Stromal cell of bone marrow (primary cell): ENCODE measurements around the gene POU2F1.

ENCODE experiments used
- DNase-seq: peaks from one replicate; pipeline ENCODE4 v3.0.0-alpha.2; 2012; ENCODE audit warnings: low read depth

The POU2F1 gene

DNA sequence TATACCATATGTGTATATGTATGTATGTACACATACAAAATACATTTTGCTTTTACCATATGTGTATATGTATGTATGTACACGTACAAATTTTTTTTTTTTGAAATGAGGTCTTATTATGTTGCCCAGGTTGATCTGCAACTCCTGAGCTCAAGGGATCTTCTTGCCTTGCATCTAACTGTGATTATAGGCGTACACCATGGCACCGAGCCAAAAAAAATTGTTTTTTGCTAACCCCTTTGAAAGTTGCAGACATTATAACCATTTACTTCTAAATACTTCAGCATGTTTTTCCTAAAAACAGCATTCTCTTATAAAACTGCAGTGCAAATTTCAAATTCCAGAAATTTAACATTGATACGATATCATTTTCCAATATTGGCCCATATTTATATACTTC lies 147.0 kb downstream of the POU2F1 start:
- no peak for DNase-seq

DNA sequence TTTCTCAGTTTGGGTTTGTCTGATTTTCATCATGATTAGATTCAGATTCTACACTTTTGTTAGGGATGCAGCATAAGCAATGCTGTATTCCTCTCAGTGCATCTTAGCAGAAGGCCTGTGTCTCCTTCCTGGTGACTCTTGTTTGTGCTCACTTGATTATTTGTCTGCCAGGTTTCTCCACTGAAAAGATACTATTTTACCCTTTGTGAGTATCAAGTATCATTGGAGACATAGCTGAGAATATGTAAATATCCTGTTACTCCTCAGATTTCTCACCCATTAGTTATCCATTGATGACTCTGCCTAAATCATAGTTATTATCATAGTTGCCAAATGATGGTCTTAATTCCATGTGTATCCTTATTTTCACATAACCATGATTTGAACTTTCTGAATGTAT lies 148.5 kb downstream of the POU2F1 start:
- DNase-seq = no peak

DNA sequence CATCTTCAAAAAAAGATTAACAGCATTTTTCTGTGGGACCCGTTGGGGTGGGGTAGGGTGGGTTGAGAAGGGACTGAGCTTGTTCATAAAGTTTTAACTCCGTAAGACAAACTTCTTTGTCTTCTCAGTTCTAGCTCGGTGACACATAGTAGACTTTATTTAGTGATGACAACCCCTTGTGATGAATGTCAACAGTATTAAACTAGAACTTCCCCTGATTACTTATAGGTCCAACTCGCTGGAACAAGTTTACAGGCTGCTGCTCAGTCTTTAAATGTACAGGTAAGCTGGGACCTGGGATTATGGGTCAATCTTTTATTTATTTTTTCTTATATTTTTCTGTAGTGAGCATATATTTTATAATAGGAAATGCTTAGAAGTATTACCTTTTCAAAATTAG lies 149.2 kb downstream of the POU2F1 start:
- DNase-seq = no peak

DNA sequence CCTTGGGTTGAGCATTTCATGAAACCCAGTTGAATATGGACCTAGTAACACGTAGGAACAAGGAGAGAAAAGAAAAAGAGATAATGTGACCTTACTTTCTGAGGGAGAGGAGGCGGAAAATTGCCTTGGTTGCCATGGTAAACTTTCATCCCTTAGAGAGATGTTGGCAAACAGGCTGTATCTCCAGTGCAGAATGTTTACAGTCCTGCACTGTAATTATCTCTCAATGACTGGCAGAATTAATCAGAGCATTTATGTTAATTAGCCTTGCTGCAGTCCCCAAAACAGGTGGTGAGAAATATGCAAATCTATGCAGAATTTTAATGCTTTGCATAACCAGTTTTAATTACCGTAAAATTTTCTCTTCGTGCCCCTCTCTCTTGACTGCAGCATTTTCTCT lies 150.3 kb downstream of the POU2F1 start:
- no peak for DNase-seq

DNA sequence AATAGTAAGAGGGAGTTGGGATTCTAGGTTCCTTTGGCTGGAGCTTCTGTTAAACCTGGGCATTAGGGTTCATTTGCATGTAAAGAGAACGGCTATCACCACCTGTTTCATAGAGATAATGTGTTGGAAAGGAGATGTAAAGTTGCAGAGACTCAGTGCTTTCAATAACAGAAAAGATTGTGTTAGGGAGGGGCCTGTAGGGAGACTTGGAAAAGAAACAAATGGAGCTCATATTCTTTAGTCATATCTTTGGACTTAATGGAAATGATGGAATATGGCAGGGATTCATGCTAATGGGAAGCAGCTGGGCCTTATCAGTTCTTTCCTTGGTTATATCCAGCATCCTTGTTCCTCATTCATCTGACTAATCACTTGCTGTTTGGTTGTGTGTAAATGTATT lies 152.7 kb downstream of the POU2F1 start:
- peak; percentile 35 for DNase-seq

DNA sequence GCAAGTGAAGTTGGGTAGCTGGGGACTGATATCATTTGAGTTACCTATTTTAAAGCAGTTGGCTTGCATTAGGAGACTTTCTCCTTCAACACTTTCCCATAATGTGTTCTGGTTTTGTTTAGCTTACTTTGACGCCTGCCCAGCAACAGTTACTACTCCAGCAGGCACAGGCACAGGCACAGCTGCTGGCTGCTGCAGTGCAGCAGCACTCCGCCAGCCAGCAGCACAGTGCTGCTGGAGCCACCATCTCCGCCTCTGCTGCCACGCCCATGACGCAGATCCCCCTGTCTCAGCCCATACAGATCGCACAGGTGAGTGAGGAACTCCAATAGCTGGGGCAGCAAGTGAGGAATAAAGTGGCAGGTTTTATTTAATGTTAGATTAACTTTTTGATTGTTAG lies 153.3 kb downstream of the POU2F1 start:
- DNase-seq = no peak

DNA sequence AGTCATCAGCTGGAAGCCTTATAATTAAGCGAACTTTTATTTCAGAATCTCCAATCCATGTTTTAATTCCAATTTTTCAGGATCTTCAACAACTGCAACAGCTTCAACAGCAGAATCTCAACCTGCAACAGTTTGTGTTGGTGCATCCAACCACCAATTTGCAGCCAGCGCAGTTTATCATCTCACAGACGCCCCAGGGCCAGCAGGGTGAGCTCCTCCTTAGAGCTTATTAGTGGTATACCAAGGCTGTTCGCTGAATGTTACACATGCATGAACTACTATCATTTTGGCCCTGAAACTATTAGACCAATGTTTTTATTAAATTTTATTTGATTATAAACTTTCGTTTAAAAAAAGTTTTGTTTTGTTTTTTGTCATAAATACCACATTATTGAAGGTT lies 155.3 kb downstream of the POU2F1 start:
- DNase-seq = no peak

DNA sequence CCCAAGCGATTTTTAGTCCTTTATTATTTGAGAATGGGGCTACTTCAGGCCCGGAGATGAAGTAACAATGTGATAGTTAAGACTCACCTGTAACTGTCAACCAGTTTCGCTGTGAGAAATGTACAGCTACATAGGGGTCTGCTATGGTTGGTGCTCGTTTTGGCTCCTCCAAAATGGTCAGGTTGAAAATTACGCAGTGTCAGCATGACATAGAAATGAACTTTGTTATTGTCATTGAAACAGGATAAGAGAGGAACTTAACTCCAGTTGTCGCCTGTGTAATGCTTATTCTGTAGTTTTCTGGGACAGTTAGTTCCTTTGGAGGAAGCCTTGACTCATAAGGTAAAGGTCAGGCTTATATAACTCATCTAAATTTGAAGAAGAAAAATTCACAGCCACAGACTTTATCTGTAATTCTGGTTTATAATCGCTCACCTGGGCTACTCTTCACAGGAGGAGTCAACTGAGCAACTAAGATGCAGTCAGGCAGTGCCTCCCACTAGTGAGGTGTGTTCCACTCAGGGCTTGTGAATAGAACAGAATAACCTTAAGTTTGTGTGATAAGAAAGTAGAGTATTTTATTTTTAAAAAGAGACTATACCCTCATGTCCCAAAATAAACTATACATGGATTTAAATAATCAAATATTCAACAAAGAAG lies 166.7 kb downstream of the POU2F1 start:
- no peak for DNase-seq

DNA sequence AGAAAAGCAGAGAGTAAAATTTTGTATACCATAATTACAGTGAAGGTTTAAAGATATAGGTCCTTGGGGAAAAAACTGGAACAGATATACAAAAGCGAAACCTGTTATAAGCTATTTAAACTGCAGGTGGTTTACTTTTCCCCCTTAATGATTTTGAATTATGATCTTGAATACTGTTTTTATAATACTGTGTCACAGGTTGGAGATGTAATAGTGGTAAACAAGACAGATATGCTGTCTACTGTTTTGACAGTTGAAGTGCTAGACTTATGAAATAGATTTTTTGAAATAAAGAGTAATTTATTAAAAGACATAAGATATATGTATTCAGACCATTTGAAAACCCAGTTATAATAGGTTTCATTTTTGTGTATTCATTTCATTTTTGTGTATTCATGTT lies 168.3 kb downstream of the POU2F1 start:
- DNase-seq = no peak

DNA sequence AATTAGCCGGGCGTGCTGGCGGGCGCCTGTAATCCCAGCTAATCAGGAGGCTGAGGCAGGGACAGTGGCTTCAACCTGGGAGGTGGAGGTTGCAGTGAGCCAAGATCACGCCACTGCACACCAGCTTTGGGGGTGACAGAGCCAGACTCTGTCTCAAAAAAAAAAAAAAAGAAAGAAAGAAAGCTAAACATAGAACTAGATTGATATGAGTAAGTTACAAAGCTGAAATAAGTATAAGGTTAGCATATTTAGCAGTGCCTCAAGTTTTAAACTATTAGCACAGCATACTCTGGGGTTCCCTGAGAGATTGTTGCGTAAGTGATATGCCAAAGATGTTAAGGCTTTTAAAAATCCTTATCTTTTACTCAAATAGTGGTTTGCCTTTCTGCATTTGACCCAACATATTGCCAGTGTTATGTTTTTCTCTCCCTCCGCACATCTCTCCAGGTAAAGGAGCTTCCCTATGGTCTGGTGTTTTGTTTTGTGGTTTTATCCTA lies 171.6 kb downstream of the POU2F1 start:
- DNase-seq = no peak

DNA sequence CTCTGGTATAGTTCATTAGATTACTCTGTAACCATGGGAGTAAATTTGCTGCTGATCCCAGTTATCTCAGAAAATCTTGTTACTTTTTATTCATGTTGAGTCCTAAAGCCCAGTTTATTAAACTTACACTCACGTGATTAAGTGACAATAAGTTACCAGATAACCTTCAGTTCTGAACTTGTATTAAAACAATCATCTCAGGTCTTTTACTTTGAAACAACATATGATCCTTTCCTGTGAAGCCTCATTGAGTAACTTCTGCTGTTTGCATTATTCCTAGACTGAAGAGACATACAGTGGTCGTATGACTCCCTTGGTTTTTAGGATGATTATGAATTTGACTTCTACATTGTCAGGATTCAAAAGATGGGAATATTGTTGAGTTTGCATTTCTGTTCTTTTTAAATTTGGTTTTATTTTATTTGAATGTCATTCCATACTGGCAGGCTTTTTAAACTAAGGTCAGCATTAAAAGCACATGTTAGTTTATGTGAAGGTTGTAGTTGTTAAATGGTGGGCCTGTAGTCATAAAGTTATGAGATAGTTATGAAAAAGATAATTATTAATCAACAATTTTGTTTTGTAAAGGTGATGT lies 179.8 kb downstream of the POU2F1 start:
- no peak for DNase-seq

DNA sequence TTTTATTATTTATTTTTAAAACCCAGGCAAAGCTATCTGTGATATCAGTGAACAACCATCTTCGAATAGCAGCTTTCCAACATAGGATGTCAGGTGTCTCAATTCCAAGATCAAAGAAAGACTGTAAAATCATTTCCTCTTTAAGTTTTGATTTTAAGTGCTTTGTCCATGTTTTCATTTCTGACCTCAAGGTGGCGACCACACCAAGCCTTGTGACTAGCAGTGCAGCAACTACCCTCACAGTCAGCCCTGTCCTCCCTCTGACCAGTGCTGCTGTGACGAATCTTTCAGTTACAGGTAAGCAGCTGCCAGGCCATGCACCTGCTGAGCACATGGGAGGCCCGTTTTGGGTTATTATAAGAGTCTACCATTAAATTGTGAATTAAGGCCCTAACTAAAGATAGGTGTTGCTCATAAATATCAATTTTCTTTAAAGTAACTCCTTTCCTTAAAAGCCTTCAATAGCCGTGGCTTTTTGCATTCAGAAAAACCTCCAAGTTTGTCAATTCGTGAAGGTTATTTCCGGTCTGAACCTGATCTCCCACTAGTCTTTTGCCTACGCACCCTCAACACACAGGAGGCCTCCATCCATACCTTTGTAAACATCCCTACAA lies 180.7 kb downstream of the POU2F1 start:
- peak; percentile 19 for DNase-seq

DNA sequence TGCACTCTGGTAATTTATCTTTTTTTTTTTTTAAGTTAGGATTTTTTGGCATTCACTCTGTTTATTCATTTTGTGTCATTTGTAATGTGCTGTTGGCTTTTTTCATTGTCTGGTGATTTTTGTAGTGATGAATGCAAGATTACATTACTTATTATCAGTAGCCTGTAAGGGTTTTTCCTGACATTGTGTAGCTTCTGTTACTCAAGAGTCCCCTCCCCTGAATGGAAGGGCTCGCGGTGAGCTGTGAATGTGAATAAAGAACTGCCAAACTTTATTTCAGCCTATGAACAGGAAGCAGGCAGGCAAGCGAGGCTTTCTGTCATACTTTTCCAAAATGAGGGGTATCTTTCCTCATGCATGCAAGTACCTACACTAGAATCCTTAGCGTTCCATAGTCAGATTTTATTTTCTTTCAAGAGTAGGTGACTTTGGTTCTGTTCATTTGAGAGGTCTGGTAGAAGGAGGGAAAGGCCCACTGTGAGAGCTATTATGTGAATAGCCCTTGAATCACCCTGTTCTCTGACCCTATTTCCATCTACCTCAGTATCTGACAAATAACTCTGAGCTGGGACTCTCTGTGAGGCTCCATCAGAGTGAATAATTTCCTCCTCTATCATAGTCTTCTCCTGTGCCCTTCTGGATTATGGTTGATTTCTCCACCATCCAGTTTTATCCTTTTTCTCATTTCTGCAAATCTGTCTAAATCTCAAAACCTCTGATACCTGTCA lies 183.6 kb downstream of the POU2F1 start:
- no peak for DNase-seq

DNA sequence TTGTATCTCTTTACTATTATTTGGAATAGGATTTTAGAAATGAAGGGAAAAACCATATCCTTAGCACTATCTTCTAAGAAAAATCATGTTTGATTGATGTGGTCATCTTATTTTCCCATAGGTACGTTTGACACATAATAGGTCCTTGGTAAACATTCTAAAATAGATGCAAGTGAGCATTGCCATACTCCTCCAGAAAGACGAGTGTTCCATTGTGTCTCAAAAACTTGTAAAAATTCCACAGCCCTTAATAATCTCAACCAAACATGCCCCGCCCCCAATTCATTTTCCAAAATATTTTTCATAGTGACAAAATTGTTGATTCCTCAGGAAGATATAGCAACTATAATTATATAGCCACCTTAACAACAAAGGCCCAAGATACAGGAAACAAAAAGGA lies 184.2 kb downstream of the POU2F1 start:
- no peak for DNase-seq

DNA sequence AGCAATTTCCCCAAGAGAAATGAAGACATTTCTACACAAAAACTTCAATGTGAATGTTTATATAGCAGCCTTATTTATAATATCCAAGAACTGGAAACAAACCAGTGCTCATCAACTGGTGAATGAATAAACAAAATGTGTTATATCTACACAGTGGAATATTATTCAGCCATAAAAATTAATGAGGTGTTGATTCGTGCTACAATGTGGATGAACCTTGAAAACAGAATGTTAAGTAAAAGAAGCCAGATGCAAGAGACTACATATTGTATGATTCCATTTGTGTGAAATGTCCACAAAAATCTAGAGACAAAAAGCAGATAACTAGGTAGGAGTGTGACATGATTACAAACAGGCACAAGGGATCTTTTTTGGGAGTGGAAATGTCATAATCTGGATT lies 187.7 kb downstream of the POU2F1 start:
- DNase-seq = no peak

DNA sequence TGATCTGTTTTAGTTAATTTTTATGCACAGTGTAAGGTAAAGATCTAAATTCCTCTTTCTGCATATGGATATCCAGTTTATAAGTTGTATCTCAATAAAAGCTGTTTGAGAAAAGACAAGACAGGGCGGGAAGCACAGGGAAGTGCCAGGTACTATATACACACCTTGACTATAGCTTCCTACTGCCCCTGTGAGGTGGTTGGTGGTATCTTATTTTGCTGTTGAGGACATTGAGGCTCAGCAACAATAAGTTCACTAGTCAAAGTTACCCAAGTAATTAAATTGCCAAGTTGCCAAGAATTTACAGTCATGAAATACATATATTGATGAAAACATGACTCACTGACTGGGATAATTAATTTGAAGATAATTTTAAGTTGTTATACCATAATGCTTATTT lies 188.5 kb downstream of the POU2F1 start:
- DNase-seq = no peak

DNA sequence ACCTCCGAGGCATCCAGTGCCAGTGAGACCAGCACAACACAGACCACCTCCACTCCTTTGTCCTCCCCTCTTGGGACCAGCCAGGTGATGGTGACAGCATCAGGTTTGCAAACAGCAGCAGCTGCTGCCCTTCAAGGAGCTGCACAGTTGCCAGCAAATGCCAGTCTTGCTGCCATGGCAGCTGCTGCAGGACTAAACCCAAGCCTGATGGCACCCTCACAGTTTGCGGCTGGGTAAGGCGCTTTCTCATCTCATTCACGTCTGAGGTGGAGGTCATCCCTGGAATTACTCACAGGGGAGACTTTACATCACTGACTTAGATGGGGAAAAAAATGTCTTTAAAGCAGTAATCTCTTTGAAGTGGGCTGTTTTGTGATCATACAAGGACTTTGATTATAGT lies 191.4 kb downstream of the POU2F1 start:
- DNase-seq = no peak

DNA sequence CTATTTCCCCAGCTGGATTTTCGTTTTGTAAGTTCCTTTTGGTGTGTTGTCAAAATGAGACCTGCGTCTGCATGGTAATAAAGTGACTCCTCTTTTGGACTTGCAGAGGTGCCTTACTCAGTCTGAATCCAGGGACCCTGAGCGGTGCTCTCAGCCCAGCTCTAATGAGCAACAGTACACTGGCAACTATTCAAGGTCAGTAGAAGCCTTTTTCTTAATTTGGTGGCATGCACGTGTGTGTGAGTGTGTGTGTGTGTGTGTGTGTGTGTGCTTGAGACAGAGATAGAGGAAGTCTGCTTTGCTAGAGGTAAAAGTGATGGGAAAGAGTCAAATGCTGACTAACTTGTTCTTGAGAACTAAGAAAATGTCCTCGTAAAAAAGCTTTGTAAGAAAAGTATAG lies 192.2 kb downstream of the POU2F1 start:
- DNase-seq = no peak

DNA sequence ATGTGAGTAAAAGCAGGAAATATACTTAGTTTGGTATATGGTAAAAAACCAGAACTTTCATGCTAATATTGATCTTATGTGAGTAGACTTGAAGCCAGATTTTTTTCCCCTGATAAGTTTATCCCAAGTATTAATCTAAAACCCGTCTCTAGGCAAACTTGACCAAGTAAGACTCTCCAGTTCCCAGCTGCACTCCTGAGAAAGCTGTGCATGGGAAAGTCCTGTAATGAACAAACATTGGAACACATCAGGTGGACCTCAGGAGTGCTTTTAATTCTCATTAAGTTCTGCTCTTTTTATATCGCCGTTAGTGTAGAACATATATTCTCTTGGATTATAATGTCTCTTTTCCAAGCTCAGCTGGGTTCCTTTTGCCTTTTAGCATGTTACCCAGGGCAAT lies 192.6 kb downstream of the POU2F1 start:
- DNase-seq = no peak

DNA sequence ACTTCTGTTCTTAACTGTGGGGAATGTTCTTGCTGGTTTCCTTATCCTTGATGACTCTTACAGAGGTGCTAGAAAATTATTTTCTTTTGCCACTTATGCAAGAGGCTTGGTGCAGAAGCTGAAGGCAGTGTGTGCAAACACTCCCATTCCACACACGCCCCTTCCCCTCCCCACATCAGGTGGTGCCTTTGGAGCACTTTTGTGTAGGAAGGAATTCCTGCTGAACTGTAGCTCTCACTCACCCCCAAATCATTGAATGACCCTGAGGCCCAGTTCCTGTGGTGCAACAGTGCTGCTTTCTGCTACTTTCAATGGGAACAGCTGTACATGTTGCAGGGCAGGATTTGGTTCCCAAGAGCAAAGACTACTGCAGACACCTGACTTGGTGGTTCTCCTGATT lies 195.8 kb downstream of the POU2F1 start:
- no peak for DNase-seq

DNA sequence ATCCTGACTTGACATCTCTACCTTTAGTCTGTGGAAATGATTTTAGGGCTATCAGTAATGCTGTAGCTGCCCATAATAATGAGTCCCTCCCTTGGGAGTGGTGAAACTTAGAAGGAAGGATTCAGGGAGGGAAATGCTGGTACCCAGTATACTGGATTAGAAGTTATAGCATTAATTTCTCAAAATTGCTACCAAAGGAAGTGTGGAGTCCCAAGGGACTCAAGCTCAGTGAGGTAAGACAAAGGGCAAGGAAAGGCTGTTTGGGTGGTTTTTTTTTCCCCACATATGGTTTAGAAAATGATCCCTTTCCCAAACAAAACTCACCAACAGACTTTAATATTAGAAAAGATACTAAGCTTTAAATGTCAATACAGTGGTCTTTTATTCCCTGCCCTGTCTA lies 197.7 kb downstream of the POU2F1 start:
- DNase-seq = no peak

DNA sequence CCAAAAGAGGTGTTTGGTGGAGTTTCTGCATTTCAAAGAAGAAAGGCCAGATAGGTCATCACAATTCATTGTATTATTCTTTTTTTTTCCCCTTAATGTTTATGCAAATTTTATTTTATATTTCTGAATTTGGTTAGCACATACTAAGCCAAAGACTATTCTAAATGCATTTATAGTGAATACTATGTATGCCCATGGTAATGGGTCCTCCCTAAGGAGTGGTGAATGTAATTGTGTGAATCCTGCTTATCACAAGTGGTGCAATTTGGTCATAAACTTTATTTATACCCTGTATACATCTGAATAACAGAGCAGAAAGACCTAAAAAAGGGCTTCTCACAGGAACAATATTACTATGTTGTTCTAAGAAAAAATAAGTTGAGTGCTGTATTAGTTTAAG lies 198.6 kb downstream of the POU2F1 start:
- DNase-seq = no peak

DNA sequence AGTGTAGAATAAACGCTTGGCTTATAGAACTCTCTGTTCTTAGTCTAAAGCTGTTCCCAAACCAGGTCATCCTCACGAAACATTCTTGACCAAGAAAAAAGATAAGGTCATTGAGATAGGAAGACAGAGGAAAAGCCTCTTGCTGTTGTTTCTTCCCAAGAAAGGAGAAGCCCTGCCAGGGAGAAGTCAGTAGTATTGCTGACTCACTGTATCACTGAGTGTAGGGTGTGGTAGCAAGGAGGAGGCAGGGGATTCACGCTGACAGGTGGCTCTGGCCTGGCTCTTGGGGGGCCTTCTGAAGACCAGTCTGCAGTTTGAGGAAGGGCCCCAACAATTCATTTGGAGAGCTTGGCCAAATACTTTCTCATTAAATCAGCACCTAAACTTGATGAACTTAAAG lies 199.8 kb downstream of the POU2F1 start:
- DNase-seq = no peak
